Endodermal cell (in vitro differentiated cells): ENCODE data around the gene TMEM144. TPM values are rescaled to one million over a fixed set of nuclear protein-coding genes. Genes with fewer than 3 reads are reported as not detected.

Experiments
- DNase-seq: peaks from one replicate; pipeline ENCODE4 v3.0.0-alpha.2; 2017
- H3K27ac ChIP-seq: 2 replicates; pipeline ENCODE4 v1.5.1; 2013; ENCODE audit warnings: mild to moderate bottlenecking, low read depth, low read length, moderate library complexity
- H3K27me3 ChIP-seq: 2 replicates; pipeline ENCODE4 v1.6.1; 2013; ENCODE audit warnings: mild to moderate bottlenecking, low read length, moderate library complexity; ENCODE audit not compliant: insufficient read depth, control insufficient read depth, poor library complexity, severe bottlenecking
- H3K36me3 ChIP-seq: 2 replicates; pipeline ENCODE4 v1.7.0; 2013; ENCODE audit warnings: mild to moderate bottlenecking, low read length, moderate library complexity; ENCODE audit not compliant: control insufficient read depth, insufficient read depth
- H3K4me1 ChIP-seq: one replicate; pipeline ENCODE4 v1.7.0; 2013; ENCODE audit warnings: low read length; ENCODE audit not compliant: control insufficient read depth, insufficient read depth
- H3K4me3 ChIP-seq: 2 replicates; pipeline ENCODE4 v1.5.1; 2013; ENCODE audit warnings: mild to moderate bottlenecking, low read length, moderate library complexity
- H3K9ac ChIP-seq: 2 replicates; pipeline ENCODE4 v1.6.1; 2013; ENCODE audit warnings: mild to moderate bottlenecking, low read length, moderate library complexity; ENCODE audit not compliant: poor library complexity, severe bottlenecking; ENCODE audit errors: extremely low read depth
- H3K9me3 ChIP-seq: 2 replicates; pipeline ENCODE4 v1.6.1; 2013; ENCODE audit warnings: mild to moderate bottlenecking, low read length, moderate library complexity; ENCODE audit not compliant: control insufficient read depth
- H3K27ac Mint-ChIP-seq: 2 replicates; pipeline ENCODE4 v1.8.0; 2020; ENCODE audit warnings: mixed read lengths
- H3K27me3 Mint-ChIP-seq: 2 replicates; pipeline ENCODE4 v1.8.0; 2021; ENCODE audit warnings: mild to moderate bottlenecking, mixed read lengths; ENCODE audit not compliant: insufficient read depth
- H3K36me3 Mint-ChIP-seq: 2 replicates; pipeline ENCODE4 v1.8.0; 2020; ENCODE audit warnings: low read depth, mixed read lengths
- H3K4me1 Mint-ChIP-seq: 2 replicates; pipeline ENCODE4 v1.8.0; 2020; ENCODE audit warnings: mixed read lengths
- H3K4me3 Mint-ChIP-seq: 2 replicates; pipeline ENCODE4 v1.8.0; 2020; ENCODE audit warnings: mild to moderate bottlenecking, moderate library complexity, mixed read lengths
- H3K9me3 Mint-ChIP-seq: 2 replicates; pipeline ENCODE4 v1.8.0; 2020; ENCODE audit warnings: mild to moderate bottlenecking, mixed read lengths
- CTCF ChIP-seq: fragments of 200-600 bp; sonication (generic); conservative IDR thresholded peaks from 2 replicates; pipeline ENCODE4 v1.5.0; 2021; ENCODE audit warnings: antibody characterized with exemption, mild to moderate bottlenecking
- WGBS, 2 experiments: methylation state at CpG; one replicate each; pipeline versions ENCODE4 v1.1.5 to v1.1.7; 2013; ENCODE audit warnings: missing lambda C conversion rate in 2 of 2, mixed read lengths in 1 of 2; ENCODE audit not compliant: insufficient coverage in 1 of 2, insufficient read length in 1 of 2; 5-methylcytosine and 5-hydroxymethylcytosine counted together
- total RNA-seq, 2 donors: library from RNA; stranded (reverse); fragmentation: NEBNext Ultra II Directional in 1 of 2; extraction: Animal tissue kit (Norgen Biotek cat#: 25700) in 1 of 2; gene quantifications; 2 replicates in 1 of 2; 3 replicates in 1 of 2; pipeline ENCODE4 v1.2.1, GENCODE V29; 2021

Gene TMEM144
- total RNA-seq, 2 donors from 2014 or later, result 10.6 to 20.3 TPM

GRCh38 chr4:158208963-158209640, 1.2 kb upstream of the TMEM144 start:
- H3K9me3 Mint-ChIP-seq, result peaks cover 3% of the 10 kb centered on the region
- TF ChIP-seq CTCF, result no peak
- peaks cover 9% of the 10 kb centered on the region for H3K4me1 Mint-ChIP-seq
- H3K27ac Mint-ChIP-seq, result no peak overlapping the region
- Histone ChIP-seq H3K4me3 (no peak overlapping the region), H3K27me3 (no peaks in the 10 kb centered on the region), H3K9ac (no peak overlapping the region), H3K4me1 (peaks cover 4% of the 10 kb centered on the region), H3K36me3 (no peaks in the 10 kb centered on the region), H3K9me3 (peaks cover 4% of the 10 kb centered on the region), H3K27ac (no peak overlapping the region)
- peaks cover 2% of the 10 kb centered on the region for H3K36me3 Mint-ChIP-seq
- no peak overlapping the region for H3K4me3 Mint-ChIP-seq
- 96% methylated on average over 3 of the region's 5 CpGs; no CpG with 5 or more reads in 1 of the 2 experiments for WGBS, 2 experiments
- H3K27me3 Mint-ChIP-seq, result no peaks in the 10 kb centered on the region
- DNase-seq, result no peak

GRCh38 chr4:158211222-158211621, 936 bp downstream of the TMEM144 start:
- Histone ChIP-seq H3K9me3 (no peaks in the 10 kb centered on the region), H3K36me3 (no peaks in the 10 kb centered on the region), H3K4me3 (peak overlapping the region; percentile 83), H3K27ac (no peak overlapping the region), H3K27me3 (no peaks in the 10 kb centered on the region), H3K9ac (peak overlapping the region; percentile 52), H3K4me1 (peaks cover 4% of the 10 kb centered on the region)
- DNase-seq, result no peak
- peaks cover 9% of the 10 kb centered on the region for H3K4me1 Mint-ChIP-seq
- H3K9me3 Mint-ChIP-seq, result no peaks in the 10 kb centered on the region
- H3K27me3 Mint-ChIP-seq, result no peaks in the 10 kb centered on the region
- H3K4me3 Mint-ChIP-seq, result peak overlapping the region; percentile 71
- no peak overlapping the region for H3K27ac Mint-ChIP-seq
- WGBS, 2 experiments, result 70 to 80% methylated on average over 1 to 3 of the region's 3 CpGs
- TF ChIP-seq CTCF, result no peak
- peaks cover 3% of the 10 kb centered on the region for H3K36me3 Mint-ChIP-seq

- no peak overlapping the region for H3K27ac Mint-ChIP-seq
- peaks cover 3% of the 10 kb centered on the region for H3K36me3 Mint-ChIP-seq
- no peak overlapping the region for H3K4me3 ChIP-seq
- peaks cover 9% of the 10 kb centered on the region for H3K4me1 Mint-ChIP-seq
- no peaks in the 10 kb centered on the region for H3K27me3 ChIP-seq
- TF ChIP-seq CTCF, result no peak
- no peak overlapping the region for H3K4me3 Mint-ChIP-seq
- H3K9ac ChIP-seq, result no peak overlapping the region
- no peak for DNase-seq
- no peaks in the 10 kb centered on the region for H3K9me3 ChIP-seq
- WGBS, 2 experiments, result 97 to 100% methylated on average over 1 to 2 of the region's 2 CpGs
- no peak overlapping the region for H3K27ac ChIP-seq
- H3K36me3 ChIP-seq, result no peaks in the 10 kb centered on the region
- H3K27me3 Mint-ChIP-seq, result no peaks in the 10 kb centered on the region
- H3K4me1 ChIP-seq, result peaks cover 4% of the 10 kb centered on the region
- H3K9me3 Mint-ChIP-seq, result no peaks in the 10 kb centered on the region
These were observed 3.2 kb downstream of the TMEM144 start for GRCh38 chr4:158213466-158213865.
